ENCODE data around the gene PRRC2C. TPM values are rescaled to one million over a fixed set of nuclear protein-coding genes. Genes with fewer than 3 reads are reported as not detected.
A peak's percentile ranks its signal among the peaks of the same experiment; 100 is the strongest.

The PRRC2C gene
- total and polyA plus RNA-seq, 2 of the 13 experiments (the other 11 are each of a cell fraction or from before 2014, with no cell fraction given): 46.2 to 57.0 TPM

DNA sequence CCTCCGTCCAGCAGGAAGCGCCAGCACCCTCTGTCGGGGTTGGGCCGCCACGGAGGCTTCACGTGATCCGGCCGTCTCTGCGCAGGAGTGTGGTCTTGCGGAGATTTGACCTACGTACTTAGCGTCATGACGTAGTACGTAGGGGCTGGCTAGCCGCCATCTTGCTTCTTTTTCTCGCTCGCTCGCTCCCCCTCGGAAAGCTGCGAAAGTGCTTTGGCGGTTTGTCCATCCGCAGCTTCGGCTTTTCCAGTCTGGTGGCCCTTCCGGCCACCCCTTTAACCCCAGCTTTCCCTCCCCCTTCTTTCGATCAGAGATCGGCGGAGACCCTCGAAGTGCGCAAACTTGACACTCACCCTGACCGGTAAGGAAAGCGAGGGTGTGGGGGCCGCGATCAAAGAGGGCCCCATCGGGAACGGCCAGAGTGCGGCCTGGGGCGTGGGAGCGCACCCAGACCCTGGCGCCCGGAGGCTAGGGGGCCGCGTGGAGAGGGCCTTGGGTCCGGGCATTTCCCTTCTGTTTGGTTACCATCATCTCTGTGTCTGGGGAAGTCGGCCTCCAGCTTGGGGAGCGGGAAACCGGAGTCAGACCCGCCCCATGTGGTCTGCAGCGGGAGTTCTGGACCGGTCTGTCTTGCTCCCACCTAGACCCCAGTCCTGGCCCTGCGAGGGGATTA lies at the start of gene PRRC2C (continued):
- TF ChIP-seq, protein P1, sequence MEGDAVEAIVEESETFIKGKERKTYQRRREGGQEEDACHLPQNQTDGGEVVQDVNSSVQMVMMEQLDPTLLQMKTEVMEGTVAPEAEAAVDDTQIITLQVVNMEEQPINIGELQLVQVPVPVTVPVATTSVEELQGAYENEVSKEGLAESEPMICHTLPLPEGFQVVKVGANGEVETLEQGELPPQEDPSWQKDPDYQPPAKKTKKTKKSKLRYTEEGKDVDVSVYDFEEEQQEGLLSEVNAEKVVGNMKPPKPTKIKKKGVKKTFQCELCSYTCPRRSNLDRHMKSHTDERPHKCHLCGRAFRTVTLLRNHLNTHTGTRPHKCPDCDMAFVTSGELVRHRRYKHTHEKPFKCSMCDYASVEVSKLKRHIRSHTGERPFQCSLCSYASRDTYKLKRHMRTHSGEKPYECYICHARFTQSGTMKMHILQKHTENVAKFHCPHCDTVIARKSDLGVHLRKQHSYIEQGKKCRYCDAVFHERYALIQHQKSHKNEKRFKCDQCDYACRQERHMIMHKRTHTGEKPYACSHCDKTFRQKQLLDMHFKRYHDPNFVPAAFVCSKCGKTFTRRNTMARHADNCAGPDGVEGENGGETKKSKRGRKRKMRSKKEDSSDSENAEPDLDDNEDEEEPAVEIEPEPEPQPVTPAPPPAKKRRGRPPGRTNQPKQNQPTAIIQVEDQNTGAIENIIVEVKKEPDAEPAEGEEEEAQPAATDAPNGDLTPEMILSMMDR (CRISPR knock-in tag; IDR thresholded peaks at IDR 0.05): peak; percentile 92
- peak; percentile 50; the same call in 1 of the 2 replicates for TF ChIP-seq ZNF225 (CRISPR knock-in tag; IDR thresholded peaks at IDR 0.05)
- TF ChIP-seq, protein P2, sequence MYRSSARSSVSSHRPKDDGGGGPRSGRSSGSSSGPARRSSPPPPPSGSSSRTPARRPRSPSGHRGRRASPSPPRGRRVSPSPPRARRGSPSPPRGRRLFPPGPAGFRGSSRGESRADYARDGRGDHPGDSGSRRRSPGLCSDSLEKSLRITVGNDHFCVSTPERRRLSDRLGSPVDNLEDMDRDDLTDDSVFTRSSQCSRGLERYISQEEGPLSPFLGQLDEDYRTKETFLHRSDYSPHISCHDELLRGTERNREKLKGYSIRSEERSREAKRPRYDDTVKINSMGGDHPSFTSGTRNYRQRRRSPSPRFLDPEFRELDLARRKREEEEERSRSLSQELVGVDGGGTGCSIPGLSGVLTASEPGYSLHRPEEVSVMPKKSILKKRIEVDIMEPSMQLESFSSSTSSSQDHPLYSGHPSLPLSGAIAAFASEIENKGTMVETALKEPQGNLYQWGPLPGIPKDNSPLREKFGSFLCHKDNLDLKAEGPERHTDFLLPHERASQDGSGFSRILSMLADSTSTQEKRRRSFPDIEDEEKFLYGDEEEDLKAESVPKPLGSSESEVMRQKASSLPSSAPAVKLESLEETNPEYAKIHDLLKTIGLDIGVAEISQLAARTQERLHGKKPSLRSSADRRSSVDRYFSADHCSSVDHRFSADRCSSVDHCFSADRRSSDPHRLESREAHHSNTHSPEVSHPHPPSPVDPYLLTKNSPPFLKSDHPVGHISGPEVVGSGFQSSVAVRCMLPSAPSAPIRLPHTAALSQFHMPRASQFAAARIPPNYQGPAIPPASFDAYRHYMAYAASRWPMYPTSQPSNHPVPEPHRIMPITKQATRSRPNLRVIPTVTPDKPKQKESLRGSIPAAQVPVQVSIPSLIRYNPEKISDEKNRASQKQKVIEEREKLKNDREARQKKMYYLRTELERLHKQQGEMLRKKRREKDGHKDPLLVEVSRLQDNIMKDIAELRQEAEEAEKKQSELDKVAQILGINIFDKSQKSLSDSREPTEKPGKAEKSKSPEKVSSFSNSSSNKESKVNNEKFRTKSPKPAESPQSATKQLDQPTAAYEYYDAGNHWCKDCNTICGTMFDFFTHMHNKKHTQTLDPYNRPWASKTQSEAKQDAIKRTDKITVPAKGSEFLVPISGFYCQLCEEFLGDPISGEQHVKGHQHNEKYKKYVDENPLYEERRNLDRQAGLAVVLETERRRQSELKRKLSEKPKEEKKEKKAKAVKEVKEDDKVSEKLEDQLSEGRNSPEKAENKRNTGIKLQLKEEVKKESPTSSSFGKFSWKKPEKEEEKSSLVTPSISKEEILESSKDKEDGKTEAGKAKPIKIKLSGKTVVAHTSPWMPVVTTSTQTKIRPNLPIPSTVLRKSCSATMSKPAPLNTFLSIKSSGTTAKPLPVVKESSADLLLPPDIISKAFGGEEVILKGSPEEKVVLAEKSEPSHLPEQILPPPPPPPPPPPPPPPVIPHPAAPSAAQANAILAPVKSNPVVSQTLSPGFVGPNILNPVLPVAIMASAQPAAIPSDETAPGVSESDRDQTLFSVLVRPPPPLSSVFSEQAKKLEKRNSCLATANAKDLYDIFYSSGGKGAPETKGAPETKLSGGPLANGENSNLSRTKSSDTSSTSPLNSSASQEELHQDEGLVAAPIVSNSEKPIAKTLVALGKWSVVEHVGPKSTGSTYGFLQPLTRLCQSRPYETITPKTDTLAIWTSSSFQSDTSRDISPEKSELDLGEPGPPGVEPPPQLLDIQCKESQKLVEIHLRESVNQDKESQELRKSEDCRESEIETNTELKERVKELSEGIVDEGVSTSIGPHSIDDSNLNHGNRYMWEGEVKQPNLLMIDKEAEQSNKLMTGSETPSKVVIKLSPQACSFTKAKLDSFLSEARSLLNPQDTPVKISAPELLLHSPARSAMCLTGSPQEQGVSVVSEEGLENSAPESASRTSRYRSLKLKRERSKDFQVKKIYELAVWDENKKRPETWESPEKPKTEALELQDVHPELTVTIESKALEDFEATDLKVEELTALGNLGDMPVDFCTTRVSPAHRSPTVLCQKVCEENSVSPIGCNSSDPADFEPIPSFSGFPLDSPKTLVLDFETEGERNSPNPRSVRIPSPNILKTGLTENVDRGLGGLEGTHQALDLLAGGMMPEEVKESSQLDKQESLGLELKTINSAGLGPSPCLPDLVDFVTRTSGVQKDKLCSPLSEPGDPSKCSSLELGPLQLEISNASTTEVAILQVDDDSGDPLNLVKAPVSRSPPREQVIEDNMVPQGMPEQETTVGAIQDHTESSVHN (CRISPR knock-in tag; IDR thresholded peaks at IDR 0.05): no peak
- TF ChIP-seq, protein P3, sequence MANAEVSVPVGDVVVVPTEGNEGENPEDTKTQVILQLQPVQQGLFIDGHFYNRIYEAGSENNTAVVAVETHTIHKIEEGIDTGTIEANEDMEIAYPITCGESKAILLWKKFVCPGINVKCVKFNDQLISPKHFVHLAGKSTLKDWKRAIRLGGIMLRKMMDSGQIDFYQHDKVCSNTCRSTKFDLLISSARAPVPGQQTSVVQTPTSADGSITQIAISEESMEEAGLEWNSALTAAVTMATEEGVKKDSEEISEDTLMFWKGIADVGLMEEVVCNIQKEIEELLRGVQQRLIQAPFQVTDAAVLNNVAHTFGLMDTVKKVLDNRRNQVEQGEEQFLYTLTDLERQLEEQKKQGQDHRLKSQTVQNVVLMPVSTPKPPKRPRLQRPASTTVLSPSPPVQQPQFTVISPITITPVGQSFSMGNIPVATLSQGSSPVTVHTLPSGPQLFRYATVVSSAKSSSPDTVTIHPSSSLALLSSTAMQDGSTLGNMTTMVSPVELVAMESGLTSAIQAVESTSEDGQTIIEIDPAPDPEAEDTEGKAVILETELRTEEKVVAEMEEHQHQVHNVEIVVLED (CRISPR knock-in tag; IDR thresholded peaks at IDR 0.05; ENCODE audit: borderline replicate concordance): peak; percentile 100
- no peak for TF ChIP-seq ZNF101 (CRISPR knock-in tag; IDR thresholded peaks at IDR 0.05; ENCODE audit: borderline replicate concordance, low read depth)
- TF ChIP-seq, protein P4, sequence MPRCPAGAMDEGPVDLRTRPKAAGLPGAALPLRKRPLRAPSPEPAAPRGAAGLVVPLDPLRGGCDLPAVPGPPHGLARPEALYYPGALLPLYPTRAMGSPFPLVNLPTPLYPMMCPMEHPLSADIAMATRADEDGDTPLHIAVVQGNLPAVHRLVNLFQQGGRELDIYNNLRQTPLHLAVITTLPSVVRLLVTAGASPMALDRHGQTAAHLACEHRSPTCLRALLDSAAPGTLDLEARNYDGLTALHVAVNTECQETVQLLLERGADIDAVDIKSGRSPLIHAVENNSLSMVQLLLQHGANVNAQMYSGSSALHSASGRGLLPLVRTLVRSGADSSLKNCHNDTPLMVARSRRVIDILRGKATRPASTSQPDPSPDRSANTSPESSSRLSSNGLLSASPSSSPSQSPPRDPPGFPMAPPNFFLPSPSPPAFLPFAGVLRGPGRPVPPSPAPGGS (CRISPR knock-in tag; IDR thresholded peaks at IDR 0.05): peak; percentile 40; the same call in 1 of the 2 replicates
- 0 out of 2 replicates have a peak, but pooled peaks have one; percentile 20 for TF ChIP-seq FOXC1 (CRISPR knock-in tag; IDR thresholded peaks at IDR 0.05; ENCODE audit: borderline replicate concordance)
- no peak for TF ChIP-seq ZNF780A (CRISPR knock-in tag; IDR thresholded peaks at IDR 0.05)
- peak; percentile 80 for TF ChIP-seq SAP130 (CRISPR knock-in tag; IDR thresholded peaks at IDR 0.05; ENCODE audit: low read depth)
- TF ChIP-seq DNMT3B (CRISPR knock-in tag; conservative IDR thresholded peaks at IDR 0.05): 0 out of 2 replicates have a peak, but pooled peaks have one; percentile 48

Data from HepG2 (cell line).